Right ventricle myocardium inferior (tissue), 1 donor: ENCODE data around the gene RNF111. TPM values are rescaled to one million over a fixed set of nuclear protein-coding genes. Genes with fewer than 3 reads are reported as not detected.

ENCODE experiments used
- ATAC-seq: fragments of 200-7000 bp; cut with Tn5 transposase; one replicate; pipeline ENCODE4 v1.9.1; 2020; ENCODE audit warnings: mild to moderate bottlenecking, moderate library complexity
- DNase-seq: peaks from one replicate; pipeline ENCODE4 v3.0.0; 2021; ENCODE audit errors: missing footprints
- intact Hi-C: fragments of 100-400 bp; cut with DNase I; formaldehyde crosslinking; loops from one replicate; pipeline ENCODE4 v1.11.0; 2022
- total RNA-seq: library from RNA; stranded (reverse); fragmentation: NEBNext Ultra II Directional; extraction: Animal tissue kit (Norgen Biotek cat#: 25700); gene quantifications from one replicate; pipeline ENCODE4 v1.2.1, GENCODE V29; 2021
- donor health status: DM: no; HTN: yes; CAD: no; lungs with severe emphysema.

RNF111 gene
- total RNA-seq, 1 donor from 2014 or later, result 22.2 TPM

DNA sequence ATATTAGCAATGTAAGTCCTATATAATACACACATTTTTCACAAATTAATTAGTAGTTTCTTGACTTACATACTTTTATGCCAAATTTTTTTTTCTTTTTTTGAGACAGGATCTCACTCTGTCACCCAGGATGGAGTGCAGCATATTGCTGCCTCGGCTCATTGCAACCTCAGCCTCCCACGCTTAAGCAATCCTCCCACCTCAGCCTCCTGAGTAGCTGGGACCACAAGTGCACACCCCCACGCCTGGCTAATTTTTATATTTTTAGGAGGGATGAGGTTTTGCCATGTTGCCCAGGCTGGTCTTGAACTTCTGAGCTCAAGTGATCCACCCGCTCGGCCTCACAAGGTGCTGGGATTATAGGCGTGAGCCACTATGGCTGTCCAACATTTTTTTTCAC, 54.6 kb downstream of the RNF111 start:
- ATAC-seq, result no peak
- intact Hi-C loops, result no loop called here
- DNase-seq, result no peak

DNA sequence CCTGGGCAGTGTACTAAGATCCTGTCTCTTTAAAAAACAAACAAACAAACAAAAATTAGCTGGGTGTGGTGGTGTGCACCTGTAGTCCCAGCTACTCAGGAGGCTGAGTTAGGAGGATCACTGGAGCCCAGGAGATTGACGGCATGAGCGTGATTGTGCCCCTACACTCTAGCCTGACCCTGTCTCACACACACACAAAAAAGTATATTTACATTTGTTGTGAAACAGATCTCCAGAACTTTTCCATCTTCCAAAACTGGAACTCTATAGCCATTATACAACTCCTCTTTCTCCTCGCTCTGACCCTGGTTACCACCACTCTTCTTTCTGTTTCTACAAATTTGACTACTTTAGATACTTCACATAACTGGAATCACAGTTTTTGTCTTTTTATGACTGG, 61.4 kb downstream of the RNF111 start:
- no peak for DNase-seq
- no peak for ATAC-seq
- intact Hi-C loops, result no loop called here

DNA sequence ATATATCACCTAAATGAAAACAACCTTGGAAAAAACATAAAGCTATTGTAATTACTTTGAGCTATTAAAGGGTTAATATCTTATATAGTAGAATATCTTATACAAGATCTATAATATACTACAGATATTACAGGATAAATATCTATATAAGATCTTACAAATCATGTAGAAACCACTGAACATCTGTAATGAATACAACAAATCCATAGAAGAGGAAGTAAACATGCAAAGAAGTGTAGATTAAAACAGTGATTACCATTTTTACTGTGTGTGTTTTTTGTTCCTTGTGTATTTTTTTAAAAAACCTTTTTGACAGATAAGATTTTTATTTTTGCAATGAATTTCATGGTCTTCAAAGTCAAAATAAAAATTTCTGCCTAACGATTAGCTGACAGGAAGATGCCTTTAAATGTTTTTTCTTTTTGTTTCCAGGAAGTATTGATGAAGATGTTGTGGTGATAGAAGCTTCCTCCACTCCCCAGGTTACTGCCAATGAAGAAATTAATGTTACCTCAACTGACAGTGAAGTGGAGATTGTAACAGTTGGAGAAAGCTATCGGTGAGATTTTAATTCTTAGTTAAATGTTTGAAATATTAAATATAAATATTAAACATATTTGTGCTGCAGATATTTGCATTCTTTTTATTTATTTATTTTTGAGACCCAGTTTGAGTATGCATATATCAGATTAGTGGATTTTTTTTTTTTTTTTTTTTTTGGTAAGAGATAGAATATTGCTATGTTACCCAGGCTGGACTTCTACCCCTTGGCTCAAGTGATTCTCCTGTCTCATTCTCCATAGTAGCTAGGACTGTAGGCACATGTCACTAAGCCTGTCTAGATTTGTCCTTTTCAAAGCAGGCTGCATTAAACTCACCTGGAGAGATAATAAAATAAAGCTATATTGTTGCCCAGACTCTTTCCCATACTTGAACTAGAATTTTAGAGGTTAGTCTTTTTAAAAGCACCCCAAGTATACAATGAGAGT, 64.7 kb downstream of the RNF111 start:
- intact Hi-C loops, result no loop called here
- DNase-seq, result no peak
- ATAC-seq, result no peak

DNA sequence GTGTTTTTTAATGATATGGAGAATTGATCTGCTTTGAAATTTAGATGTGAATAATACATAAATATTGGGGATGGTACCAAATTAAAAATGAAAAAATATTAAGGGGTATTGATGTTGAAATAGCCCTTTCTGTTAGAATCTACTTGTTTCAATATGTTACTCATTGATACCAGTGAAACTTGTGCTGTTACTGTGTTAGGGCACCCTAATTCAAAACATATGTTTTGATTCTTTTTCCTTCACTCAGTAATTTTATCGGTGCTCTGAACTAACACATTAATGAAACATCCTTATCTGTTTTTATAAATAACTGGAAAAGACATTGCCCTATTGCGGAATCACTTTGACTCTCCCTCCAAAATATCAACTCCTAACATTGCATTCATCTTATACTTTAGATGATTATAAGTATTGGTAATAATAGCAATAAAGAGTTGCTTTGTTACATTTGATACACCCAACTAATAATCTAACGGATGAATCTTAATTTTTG, 65.5 kb downstream of the RNF111 start:
- no peak for ATAC-seq
- intact Hi-C loops, result no loop called here

DNA sequence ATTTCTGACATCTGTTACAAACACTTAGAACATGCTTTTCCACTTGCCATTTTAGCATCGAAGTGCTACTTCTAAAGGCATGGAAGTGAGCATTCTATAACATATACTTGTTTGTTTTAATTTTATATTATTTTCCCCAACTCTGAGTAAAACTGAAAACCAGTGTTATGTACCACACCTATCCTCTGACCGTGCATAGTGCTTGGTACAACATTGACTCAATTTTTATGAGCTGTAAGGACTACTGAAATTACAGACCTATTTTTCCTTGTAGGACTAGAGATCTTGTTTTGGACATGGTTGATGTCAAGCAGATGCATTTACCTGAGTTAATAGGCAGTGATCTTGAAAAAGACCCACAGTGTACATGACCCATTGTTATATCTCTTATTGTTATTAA, 66.0 kb downstream of the RNF111 start:
- intact Hi-C loops, result no loop called here
- DNase-seq (no peak), ATAC-seq (no peak)

More for the DNA sequence above, 65.5 kb downstream of the RNF111 start:
- no peak for DNase-seq

DNA sequence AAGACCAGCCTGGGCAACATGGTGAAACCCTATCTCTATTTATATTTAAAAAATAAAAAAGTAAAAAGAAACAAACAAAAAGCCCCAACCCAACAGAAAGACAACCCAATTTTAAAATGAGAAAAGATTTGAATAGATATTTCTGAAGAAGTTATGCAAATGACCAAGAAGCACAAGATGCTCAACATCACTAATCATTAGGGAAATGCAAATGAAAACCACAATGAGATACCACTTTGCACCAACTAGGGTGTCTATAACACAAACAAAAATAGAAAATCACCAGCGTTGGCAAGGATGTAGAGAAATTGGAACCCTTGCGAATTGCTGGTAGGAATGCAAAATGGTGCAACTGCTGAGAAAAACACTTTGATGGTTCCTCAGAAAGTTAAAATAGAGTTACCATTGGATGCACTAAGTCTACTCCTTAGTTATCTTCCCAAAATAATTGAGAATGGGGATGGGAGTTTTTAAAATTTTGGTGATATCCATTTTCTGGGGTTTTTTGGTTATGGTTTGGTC, 71.7 kb downstream of the RNF111 start:
- ATAC-seq, result no peak

DNA sequence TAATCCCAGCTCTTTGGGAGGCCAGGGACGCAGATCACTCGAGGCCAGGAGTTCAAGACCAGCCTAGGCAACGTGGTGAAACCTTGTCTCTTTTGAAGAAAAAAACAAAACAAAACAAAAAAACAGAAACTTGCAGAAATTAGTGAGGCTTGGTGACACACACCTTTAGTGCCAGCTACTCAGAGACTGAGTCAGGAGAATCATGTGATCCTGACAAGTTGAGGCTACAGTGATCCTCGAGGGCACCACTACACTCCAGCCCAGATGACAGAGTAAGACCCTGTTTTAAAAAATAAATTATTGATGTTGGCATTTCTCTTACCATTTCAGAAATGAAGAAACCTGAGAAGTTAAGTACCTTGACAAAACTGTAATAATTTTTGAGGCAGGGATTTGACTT, 72.9 kb downstream of the RNF111 start:
- no peak for DNase-seq
- intact Hi-C loops, result no loop called here
- ATAC-seq, result no peak

More for the DNA sequence above, 71.7 kb downstream of the RNF111 start:
- intact Hi-C loops, result no loop called here
- DNase-seq, result no peak

DNA sequence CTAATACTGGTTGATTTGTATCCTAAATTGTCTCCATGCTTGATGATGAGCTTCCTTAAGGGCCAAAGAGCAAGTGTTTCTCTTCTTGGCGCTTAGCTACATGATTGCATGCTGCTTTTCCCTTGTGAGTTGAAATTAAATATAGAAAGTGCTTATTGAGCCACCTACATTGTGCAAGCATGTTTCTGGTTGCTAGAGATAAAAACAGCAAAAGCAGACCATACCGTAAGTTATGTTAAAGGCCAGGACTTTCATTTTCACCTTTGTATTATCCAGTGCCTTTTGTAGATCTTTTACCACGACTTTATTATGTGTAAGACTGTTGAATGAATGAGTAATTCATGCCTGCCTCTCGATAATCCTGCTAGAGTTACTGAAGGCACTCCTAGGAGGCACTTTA, 75.6 kb downstream of the RNF111 start:
- ATAC-seq (no peak), DNase-seq (no peak)
- intact Hi-C loops, result no loop called here

DNA sequence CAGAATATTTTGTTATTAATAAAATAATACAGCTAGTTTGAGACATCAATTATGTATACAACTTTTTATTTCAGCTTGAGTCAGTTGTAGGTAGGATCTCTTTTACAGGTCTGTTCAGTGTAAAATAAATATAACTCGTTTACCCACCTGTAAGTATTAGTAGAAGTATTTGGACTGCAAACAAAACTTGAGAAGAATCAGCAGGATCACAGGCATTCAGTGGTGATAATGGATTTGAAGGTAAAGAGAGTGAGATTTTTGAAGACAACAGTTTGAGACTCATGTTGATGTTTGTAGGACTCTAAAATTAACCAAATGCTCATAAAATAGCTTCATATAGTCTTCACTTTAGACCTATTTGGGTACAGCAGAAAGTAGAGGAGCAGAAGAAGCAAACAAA, 82.0 kb downstream of the RNF111 start:
- ATAC-seq (no peak), DNase-seq (no peak)
- intact Hi-C loops, result no loop called here

DNA sequence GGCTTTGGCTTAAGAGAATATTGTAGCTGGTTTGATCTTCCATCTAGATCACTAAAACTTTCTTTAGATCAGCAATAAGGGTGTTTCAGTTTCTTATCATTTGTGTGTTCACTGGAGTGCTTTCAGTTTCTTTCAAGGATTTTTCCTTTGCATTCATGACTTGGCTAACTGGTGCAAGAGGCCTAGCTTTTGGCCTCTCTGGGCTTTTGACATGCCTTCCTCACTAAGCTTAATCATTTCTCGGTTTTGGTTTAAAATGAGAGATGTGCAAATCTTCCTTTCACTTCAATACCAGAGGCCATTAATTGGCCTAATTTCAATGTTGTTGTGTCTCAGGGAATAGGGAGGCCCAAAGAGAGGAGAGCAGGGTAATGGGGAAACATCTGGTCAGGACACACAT, 87.1 kb downstream of the RNF111 start:
- DNase-seq, result no peak
- ATAC-seq, result no peak
- intact Hi-C loops, result no loop called here

DNA sequence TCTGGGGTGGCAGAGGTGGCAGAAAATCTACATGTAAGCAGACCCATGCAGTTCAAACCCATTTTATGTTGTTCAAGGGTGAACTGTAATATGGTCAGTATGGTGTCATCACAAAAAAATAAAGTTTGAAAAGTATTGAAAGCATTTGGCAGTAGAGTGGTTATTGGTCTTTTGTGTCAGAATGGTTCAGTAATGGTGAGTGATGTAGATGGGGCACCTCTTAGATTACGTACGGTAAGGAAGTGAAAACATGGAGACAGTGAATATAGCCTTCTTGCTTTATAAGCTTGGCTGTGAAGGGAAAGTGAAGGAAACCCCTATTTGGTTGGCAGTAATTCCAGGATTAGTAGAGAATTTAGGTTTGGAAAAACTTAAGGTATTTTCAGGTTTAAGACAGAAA, 100.3 kb downstream of the RNF111 start:
- intact Hi-C loops, result no loop called here

DNA sequence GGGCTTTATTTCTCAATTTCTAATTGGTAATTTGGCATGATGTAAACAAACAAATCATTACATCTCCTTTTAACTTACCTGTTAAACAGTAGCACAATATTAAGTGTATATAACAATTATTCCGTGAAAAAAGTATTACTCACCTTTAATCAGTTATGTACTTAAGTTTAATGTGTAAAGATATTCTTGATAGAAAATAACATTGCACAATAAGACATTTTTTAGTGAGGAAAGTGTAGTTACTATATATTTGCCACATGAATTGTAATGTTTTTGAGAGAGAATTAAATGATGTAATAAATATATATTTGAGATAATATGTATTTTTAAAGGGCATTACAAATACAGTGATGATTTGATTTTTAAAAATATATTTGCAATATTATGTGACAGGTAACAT, 106.6 kb downstream of the RNF111 start:
- no peak for DNase-seq
- ATAC-seq, result no peak
- intact Hi-C loops, result no loop called here

More for the DNA sequence above, 100.3 kb downstream of the RNF111 start:
- no peak for ATAC-seq
- no peak for DNase-seq

DNA sequence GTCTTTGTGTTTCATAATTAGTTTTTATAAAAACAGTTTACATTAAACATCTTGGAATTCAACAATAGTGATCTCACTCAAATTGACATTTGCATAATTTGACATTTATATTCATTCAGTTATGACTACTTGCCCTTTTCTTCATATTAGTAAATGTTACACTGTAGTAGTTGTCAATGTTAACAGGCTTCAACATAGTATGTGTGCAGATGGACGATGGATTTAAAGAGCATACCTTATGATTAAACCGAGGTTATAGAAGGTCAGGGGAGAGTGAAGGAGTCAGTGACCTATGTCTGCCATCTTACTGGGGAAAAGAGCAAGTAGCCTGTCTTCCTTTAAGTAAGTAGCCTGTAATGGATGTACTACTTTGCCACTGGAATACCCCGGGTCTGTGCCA, 109.0 kb downstream of the RNF111 start:
- ATAC-seq, result no peak
- intact Hi-C loops, result no loop called here
- no peak for DNase-seq

DNA sequence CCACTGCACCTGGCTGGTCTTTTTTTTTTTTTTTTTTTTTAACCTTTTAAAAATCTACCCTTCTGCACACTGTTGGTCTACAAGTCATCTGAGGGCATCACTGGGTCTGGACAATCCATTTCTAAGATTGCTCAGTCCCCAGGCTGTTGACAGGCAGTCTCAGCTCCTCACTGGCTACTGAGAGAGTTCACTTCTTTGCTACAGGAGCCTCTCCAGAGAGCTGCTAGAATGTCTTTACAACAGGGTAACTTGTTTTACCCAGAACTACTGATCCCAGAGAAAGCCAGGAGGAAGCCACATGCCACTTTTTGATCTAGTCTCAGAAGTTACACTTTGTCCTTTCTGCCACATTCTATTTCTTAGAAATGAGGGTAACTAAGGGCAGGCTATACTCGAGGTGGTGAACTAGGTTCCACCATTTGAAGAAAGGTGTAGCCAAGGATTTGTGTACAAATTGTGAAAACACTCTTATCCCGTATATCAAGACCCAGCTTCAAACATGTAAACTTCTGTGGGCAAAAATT, 111.8 kb downstream of the RNF111 start:
- intact Hi-C loops, result no loop called here
- ATAC-seq, result no peak
- no peak for DNase-seq

DNA sequence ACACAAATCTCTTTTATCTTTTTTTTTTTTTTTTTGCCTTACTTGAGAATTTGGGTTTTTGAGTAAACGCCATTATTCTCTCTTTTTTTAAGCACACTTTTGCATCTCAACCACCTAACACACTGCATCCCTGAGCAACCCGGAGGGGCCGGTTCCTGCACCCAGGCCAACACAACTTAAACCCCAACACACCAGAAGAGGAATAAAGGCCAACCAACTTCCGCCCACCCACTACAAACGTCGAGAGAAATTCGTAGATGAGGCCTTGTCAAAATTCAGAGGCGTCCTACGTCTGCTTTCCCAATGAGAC, 117.1 kb downstream of the RNF111 start:
- DNase-seq (no peak), ATAC-seq (peak; percentile 24)
- intact Hi-C loops, result no loop called here

DNA sequence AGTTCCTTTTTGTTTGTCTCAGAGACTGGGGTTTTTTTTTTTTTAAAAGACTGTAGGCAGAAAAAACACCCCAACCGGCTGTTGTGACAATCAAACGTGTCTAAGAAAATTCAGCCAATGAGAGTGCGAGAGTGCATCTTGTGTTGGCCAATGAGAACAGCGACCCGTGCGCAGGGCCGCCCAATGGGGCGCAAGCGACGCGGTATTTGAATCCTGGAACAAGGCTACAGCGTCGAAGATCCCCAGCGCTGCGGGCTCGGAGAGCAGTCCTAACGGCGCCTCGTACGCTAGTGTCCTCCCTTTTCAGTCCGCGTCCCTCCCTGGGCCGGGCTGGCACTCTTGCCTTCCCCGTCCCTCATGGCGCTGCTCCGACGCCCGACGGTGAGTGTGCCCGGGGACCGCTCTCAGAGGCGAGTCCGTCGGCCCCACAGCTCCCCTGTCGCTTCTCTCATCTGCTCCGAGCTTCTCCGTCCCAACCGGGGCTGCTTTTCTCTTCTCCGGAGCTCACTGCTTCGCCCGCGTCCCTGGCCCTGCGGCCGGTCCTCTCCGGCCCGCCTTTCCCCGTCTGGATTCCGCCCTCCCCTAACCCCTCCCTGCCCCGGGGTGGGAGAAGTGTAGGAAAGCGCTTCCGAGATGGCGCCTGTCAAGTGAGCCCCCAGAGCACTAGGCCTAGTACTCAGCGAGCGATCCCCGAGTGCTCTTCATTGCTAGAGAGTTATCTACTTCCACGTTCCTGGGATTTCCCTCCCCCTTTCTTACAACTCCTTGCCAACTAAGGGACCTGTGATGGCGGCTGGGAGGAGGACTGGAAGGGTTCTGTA, 117.7 kb downstream of the RNF111 start, which contains the start of gene CCNB2:
CCNB2 (plus strand) TSS at position 235 of the 821 bp plus-strand sequence; CDS start at position 358, 123 bp downstream.
- ATAC-seq (peak; percentile 99), DNase-seq (peak; percentile 94)
- intact Hi-C loops, result no loop called here

DNA sequence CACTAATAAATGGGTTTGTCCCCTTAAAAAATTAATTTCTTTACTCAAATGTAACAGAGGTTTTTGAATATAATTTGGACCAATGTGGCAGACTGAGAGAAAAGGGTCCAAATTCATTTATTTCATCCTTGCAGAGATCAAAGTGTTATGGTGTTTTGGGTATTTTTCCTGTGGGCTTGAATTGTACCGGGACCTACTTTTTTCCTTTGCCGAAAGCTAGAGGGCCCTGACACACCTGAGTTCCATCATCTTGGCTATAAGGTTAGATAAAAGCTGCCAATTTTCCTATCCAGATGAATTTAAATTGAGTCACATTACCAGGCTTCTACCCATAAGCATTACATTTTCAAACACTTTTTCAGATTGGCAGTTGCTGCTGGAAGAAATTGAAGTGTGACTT, 118.4 kb downstream of the RNF111 start:
- DNase-seq (no peak), ATAC-seq (no peak)
- intact Hi-C loops, result no loop called here

DNA sequence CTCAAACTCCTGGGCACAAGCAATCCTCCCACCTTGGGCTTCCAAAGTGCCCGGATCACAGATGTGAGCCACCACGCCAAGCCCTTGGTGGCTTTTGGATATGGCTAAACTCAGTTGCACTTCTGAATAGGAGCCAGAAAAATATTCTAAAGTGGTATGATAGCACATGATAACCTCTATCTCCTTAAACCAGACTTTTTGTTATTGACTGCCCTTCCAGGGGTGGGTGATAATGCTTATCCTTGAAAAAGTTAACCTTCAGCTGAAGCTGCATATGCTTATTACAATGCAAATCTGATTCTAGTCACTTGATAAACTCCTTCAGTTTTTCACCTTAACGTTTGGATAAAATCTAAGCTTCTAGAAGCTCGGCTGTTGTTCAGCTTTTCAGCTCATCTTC, 123.8 kb downstream of the RNF111 start:
- intact Hi-C loops, result no loop called here
- DNase-seq (no peak), ATAC-seq (no peak)

DNA sequence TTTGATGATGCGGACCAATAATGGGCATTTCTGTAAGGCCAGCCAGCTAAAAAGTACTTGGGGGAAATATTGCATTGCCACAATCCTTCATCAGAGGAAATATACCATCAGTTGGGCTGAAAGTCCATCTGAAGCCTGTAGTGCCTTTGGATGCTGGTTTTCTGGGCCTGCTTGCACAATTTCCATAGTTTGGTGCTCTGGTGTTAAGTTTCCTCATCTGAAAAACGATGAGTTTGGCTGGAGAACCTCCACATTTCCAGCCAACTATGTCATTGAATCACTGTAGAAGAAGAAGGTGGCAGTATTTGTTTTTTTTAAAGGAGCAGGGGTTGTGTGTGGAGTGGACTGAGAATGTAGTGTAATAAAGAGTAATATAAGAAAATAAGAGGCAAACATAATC, 127.6 kb downstream of the RNF111 start:
- ATAC-seq (no peak), DNase-seq (no peak)
- intact Hi-C loops, result no loop called here
